SJCRH30 (cell line): ENCODE measurements around the gene PEF1. TPM values are rescaled to one million over a fixed set of nuclear protein-coding genes. Genes with fewer than 3 reads are reported as not detected.
"Not testable (repeated sequence)": the region's sequence is repeated elsewhere in the genome, so short reads cannot be mapped to it uniquely, and the experiment has no call there.

Source experiments
- DNase-seq, 2 experiments: peaks; one replicate each; pipeline ENCODE4 v3.0.0-alpha.2; 2015 to 2020
- H3K27ac ChIP-seq: fragments of 250-450 bp; sonication (Bioruptor Pico); 2 replicates; pipeline ENCODE4 v1.5.1; 2020; ENCODE audit warnings: mild to moderate bottlenecking, moderate library complexity
- H3K27me3 ChIP-seq: fragments of 250-450 bp; sonication (Bioruptor Pico); 2 replicates; pipeline ENCODE4 v1.5.1; 2020; ENCODE audit warnings: mild to moderate bottlenecking, moderate library complexity
- H3K36me3 ChIP-seq: fragments of 250-450 bp; sonication (Bioruptor Pico); 2 replicates; pipeline ENCODE4 v1.5.1; 2020; ENCODE audit warnings: mild to moderate bottlenecking, moderate library complexity
- H3K4me1 ChIP-seq: fragments of 250-450 bp; sonication (Bioruptor Pico); 2 replicates; pipeline ENCODE4 v1.5.1; 2020; ENCODE audit warnings: mild to moderate bottlenecking, moderate library complexity
- H3K4me3 ChIP-seq: fragments of 250-450 bp; sonication (Bioruptor Pico); 2 replicates; pipeline ENCODE4 v1.5.1; 2020; ENCODE audit warnings: mild to moderate bottlenecking, moderate library complexity
- H3K9me3 ChIP-seq: fragments of 250-450 bp; sonication (Bioruptor Pico); replicated peaks from 2 replicates; pipeline ENCODE4 v1.5.1; 2020; ENCODE audit warnings: mild to moderate bottlenecking, moderate library complexity
- total RNA-seq: library from RNA; depleted of rRNA; stranded (reverse); fragments of >200 nt; shearing (Covaris generic); gene quantifications from 2 replicates; pipeline ENCODE4 v1.2.3, GENCODE V29; 2014

Gene PEF1
- total RNA-seq, 1 experiment from 2014 or later = 64.8 TPM

GRCh38 chr1:31602081-31602480, 42.6 kb downstream of the PEF1 start:
- no peak for DNase-seq
- no peaks in the 10 kb centered on the region for H3K36me3 ChIP-seq

GRCh38 chr1:31600641-31601040, 44.0 kb downstream of the PEF1 start:
- Histone ChIP-seq H3K27ac (no peak overlapping the region), H3K9me3 (no peaks in the 10 kb centered on the region), H3K36me3 (no peaks in the 10 kb centered on the region), H3K4me3 (no peak overlapping the region), H3K4me1 (no peaks in the 10 kb centered on the region), H3K27me3 (peaks cover 9% of the 10 kb centered on the region)
- no peak for DNase-seq

More at GRCh38 chr1:31602081-31602480, 42.6 kb downstream of the PEF1 start:
- no peaks in the 10 kb centered on the region; the same call in 1 of the 2 replicates for H3K27me3 ChIP-seq
- no peaks in the 10 kb centered on the region for H3K4me1 ChIP-seq
- no peak overlapping the region for H3K4me3 ChIP-seq
- H3K27ac ChIP-seq = no peak overlapping the region
- no peaks in the 10 kb centered on the region for H3K9me3 ChIP-seq

- DNase-seq = no peak
- Histone ChIP-seq H3K4me1 (no peaks in the 10 kb centered on the region), H3K36me3 (no peaks in the 10 kb centered on the region), H3K27ac (no peak overlapping the region), H3K4me3 (no peak overlapping the region), H3K27me3 (peaks cover 9% of the 10 kb centered on the region), H3K9me3 (no peaks in the 10 kb centered on the region)
These were observed 45.7 kb downstream of the PEF1 start for GRCh38 chr1:31598980-31599379.

GRCh38 chr1:31596737-31597097, 48.0 kb downstream of the PEF1 start:
- H3K4me3 ChIP-seq = no peak overlapping the region
- H3K36me3 ChIP-seq = no peaks in the 10 kb centered on the region
- H3K27ac ChIP-seq = no peak overlapping the region
- peaks cover 9% of the 10 kb centered on the region for H3K27me3 ChIP-seq
- H3K4me1 ChIP-seq = peaks cover 9% of the 10 kb centered on the region
- H3K9me3 ChIP-seq = no peaks in the 10 kb centered on the region
- DNase-seq = no peak

- Histone ChIP-seq H3K4me3 (no peak overlapping the region), H3K9me3 (no peaks in the 10 kb centered on the region), H3K36me3 (no peaks in the 10 kb centered on the region), H3K27me3 (peaks cover 9% of the 10 kb centered on the region; the same call in 1 of the 2 replicates), H3K4me1 (peaks cover 14% of the 10 kb centered on the region), H3K27ac (no peak overlapping the region)
- DNase-seq = no peak
These were observed 48.6 kb downstream of the PEF1 start for GRCh38 chr1:31595836-31596736.

GRCh38 chr1:31593770-31594632, 50.7 kb downstream of the PEF1 start:
- peaks cover 9% of the 10 kb centered on the region; the same call in 1 of the 2 replicates for H3K27me3 ChIP-seq
- H3K4me1 ChIP-seq = peaks cover 23% of the 10 kb centered on the region
- peak; percentile 82 to 86 for DNase-seq
- H3K27ac ChIP-seq = no peak overlapping the region
- H3K4me3 ChIP-seq = no peak overlapping the region
- no peaks in the 10 kb centered on the region for H3K9me3 ChIP-seq
- H3K36me3 ChIP-seq = no peaks in the 10 kb centered on the region

- no peak overlapping the region for H3K27ac ChIP-seq
- DNase-seq = no peak
These were observed 51.5 kb downstream of the PEF1 start for GRCh38 chr1:31593136-31593665.

GRCh38 chr1:31592132-31592531, 52.5 kb downstream of the PEF1 start:
- no peaks in the 10 kb centered on the region for H3K36me3 ChIP-seq
- H3K4me1 ChIP-seq = peaks cover 23% of the 10 kb centered on the region
- no peaks in the 10 kb centered on the region for H3K9me3 ChIP-seq
- H3K27ac ChIP-seq = peak overlapping the region; percentile 78
- no peak overlapping the region for H3K4me3 ChIP-seq
- peaks cover 9% of the 10 kb centered on the region; the same call in 1 of the 2 replicates for H3K27me3 ChIP-seq
- no peak for DNase-seq

More at GRCh38 chr1:31593136-31593665, 51.5 kb downstream of the PEF1 start:
- Histone ChIP-seq H3K9me3 (no peaks in the 10 kb centered on the region), H3K4me1 (peaks cover 23% of the 10 kb centered on the region), H3K4me3 (no peak overlapping the region), H3K27me3 (peaks cover 9% of the 10 kb centered on the region; the same call in 1 of the 2 replicates), H3K36me3 (no peaks in the 10 kb centered on the region)

- Histone ChIP-seq H3K4me1 (peaks cover 23% of the 10 kb centered on the region), H3K4me3 (no peak overlapping the region), H3K9me3 (no peaks in the 10 kb centered on the region), H3K27me3 (peaks cover 5% of the 10 kb centered on the region; the same call in 1 of the 2 replicates), H3K27ac (peak overlapping the region; percentile 78), H3K36me3 (no peaks in the 10 kb centered on the region)
- DNase-seq = peak; percentile 67 to 77
These were observed 53.1 kb downstream of the PEF1 start for GRCh38 chr1:31591425-31592093.

- DNase-seq = no peak
- no peaks in the 10 kb centered on the region for H3K9me3 ChIP-seq
- peaks cover 31% of the 10 kb centered on the region for H3K4me1 ChIP-seq
- H3K27me3 ChIP-seq = no peaks in the 10 kb centered on the region
- H3K4me3 ChIP-seq = no peak overlapping the region
- H3K36me3 ChIP-seq = no peaks in the 10 kb centered on the region
- H3K27ac ChIP-seq = no peak overlapping the region
These were observed 55.7 kb downstream of the PEF1 start for GRCh38 chr1:31588751-31589515.

- no peak overlapping the region for H3K4me3 ChIP-seq
- H3K36me3 ChIP-seq = no peaks in the 10 kb centered on the region
- H3K27me3 ChIP-seq = no peaks in the 10 kb centered on the region
- no peak overlapping the region for H3K27ac ChIP-seq
- peaks cover 37% of the 10 kb centered on the region for H3K4me1 ChIP-seq
- DNase-seq = peak; percentile 41 to 53
- no peaks in the 10 kb centered on the region for H3K9me3 ChIP-seq
These were observed 56.8 kb downstream of the PEF1 start for GRCh38 chr1:31587720-31588423.

GRCh38 chr1:31587328-31587699, 57.4 kb downstream of the PEF1 start:
- not testable (repeated sequence) for H3K27ac ChIP-seq, H3K9me3 ChIP-seq, H3K36me3 ChIP-seq, DNase-seq, H3K27me3 ChIP-seq, H3K4me3 ChIP-seq
- H3K4me1 ChIP-seq = peaks cover 33% of the 10 kb centered on the region
